Activated CD4-positive, alpha-beta T cell treated with anti-CD3 and anti-CD28 coated beads for 24 hours (primary cell): ENCODE measurements around the gene UST.
"Not testable (repeated sequence)": the region's sequence is repeated elsewhere in the genome, so short reads cannot be mapped to it uniquely, and the experiment has no call there.

ENCODE experiments used
- DNase-seq, 2 donors: peaks; one replicate each; pipeline ENCODE4 v3.0.0-alpha.2; 2020; ENCODE audit warnings: low read depth in 2 of 2

The UST gene

DNA sequence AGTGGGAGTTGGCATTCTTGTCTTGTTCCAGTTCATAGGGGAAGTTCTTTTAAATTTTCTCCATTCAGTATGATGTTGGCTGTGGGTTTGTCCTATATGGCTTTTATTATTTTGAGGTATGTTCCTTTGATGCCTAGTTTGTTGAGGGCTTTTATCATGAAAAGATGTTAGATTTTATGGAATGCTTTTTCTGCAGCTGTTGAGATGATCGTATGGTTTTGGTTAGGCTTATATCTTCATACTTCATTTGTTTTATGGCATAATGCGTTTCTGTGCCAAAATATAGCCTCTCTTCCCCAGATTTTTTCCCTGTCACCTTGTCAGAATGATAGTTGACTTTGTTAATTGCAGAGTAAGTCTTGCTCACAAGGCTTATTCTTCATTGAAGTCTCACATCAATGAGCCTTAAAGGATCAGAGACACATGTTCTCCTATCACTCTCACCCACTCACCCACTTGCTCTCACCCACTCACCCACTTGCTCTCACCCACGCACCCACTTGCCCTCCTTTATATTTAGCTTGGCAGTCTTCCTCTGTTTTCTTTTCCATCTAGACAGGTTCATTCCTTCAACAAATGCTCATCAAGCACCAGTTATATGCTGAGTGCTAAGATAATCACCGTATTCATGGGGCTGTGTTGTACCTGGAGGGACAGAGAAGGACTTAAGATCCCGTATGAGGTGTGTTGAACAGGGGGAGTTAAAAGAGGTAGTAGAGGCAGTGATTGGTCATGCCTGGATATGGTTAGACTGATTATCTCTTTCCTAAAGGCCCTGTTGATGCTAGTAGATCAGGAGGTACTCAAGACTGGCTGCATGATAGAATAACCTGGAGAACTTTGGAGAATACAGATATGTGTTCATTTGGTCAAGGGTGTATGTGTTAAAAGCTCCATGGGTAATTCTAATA lies 19.3 kb downstream of the UST start:
- no peak for DNase-seq

DNA sequence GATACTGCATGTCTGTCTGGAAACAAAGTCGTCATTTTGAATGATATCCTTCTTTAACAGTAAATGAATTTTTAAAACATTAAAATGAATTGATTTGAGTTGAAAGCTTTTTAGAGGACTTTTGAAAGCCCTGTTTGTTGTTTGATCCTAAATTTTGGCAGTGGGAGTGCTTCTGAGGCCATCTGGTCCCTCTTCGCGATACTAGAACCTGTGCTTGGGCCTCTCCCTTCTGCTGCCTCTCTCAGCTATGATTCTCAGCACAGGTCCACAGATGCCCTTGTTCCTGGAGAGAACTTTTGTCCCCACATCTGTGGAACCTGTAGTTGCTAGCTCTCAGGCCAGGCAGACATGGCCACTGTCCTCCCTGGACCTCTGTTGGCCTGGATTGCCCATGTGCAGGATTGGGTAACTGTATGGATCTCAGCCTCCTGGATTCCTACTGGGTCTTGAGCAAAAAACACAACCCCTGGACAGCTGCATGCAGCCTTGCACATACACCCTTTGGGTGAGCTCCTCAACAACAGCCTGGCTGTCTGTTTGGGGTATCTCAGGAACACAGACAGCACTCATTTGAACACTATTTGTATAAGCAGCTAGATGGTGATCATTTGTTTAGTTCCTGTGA lies 21.9 kb downstream of the UST start:
- no peak for DNase-seq

DNA sequence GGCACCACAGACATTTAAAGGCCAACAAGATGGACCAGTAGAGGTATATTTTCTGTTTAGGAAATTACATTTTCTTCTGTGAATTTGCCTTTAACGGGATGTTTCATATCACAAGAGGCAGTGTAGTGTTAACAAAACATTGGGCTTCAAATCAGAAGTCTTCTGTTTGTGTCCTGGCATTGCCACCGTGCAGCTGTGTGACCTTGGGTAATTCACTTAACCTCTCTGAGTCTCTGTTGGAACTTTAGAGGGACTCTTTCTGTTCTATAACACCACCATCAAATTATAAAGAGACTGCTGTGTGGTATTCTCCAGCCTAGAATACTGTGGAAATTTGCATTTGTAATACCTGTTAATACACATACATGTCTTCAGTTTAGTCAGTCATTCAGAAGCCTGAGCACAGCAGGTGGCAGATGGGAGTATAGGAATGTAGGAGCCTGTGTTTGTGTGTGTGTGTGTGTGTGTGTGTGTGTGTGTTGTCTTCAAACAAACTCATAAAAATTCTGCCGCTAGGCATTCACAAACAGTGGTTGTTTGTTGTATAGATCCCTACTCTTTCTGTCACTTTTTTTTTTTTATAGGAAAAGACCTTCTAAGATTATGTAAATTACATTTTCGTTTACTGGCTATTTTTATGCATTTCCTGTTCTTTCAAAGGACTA lies 22.6 kb downstream of the UST start:
- DNase-seq, result no peak

- DNase-seq, result no peak
These were observed 23.8 kb downstream of the UST start for GRCh38 chr6:148770408-148771211.

DNA sequence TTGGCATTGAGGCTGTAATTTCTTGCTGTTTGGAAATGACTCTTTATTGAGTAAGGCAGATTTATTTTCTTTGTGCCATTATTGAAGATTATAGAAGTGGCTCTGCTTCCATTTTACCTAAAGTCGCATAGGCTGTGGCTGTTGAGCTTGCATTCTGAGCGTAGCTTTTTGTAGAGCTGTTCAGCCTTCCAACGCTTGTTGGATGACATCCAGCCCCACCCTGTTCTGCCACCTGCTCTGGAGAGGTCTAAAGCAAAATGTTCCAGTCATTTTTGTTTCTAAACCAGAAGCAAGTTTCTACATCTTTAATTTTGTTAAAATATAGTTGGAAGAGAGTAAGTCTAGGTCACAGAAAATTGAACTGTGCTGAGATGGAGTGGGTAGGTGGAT lies 24.4 kb downstream of the UST start:
- no peak for DNase-seq

GRCh38 chr6:148771896-148772554 lies 25.2 kb downstream of the UST start:
- DNase-seq, result no peak

DNA sequence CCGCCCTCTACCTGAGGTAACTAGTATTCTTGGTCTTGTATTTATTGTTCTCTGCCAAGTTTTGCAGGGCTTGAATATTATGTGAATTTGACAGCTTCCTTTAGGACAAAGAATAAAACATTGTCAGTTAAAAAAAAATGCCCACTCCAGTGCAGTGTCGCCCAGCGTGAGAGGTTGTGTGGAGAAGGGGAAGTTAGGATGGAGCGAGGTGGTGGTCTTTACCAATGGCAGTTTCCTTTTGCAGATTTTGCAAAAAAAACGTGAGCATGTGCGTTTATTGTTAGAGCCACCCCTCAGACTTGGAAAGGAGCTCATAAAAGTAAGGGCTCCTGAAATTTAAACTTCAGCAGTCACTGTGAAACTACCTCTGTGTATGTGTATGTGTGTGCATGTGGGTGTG lies 28.3 kb downstream of the UST start:
- DNase-seq, result no peak

DNA sequence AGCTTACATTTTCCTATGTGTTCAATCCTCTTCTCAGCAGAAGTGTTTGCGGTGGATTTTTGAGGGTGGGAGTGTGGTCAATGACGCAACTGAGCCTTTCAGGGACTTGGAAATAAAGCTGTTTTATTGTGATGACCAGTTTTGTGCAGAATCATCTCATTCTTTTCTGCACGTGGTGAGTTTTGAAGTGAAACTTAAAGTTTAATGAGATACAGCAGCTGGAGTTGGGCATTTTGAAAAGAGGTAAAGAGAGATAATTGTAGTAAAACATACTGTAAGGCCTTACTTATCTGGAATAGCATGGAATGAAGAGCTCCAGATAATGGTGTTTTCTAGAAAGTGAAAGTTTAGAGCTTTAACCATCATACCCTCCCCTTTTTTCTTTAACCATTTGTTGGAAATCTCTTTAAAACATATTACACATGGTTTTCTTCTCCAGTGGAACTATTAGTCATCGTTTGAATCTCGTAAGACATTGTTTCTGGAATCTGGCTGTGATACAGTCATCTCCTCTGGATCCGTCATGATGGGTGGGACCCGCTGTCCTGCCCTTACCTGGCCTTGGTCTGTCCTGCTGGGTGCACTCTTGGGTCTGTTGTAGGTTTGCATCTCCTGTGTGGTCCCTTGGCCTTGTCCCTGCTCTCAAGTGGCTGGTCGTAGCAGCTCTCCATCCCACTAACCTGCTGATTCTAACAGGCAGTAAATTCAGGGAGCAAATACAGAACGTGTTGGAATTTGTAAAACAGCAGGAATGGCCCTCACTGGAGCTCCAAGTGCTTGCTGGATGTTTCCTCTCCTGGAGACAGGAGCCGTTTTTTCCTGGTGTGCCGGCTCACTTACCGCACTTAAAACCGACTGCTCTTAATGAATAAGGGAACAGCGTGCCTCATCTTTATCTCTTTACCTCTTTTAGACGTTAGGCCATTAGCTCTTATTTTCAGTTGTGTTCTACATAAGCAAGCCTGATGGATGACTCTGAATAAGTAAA lies 29.8 kb downstream of the UST start:
- DNase-seq, result no peak

DNA sequence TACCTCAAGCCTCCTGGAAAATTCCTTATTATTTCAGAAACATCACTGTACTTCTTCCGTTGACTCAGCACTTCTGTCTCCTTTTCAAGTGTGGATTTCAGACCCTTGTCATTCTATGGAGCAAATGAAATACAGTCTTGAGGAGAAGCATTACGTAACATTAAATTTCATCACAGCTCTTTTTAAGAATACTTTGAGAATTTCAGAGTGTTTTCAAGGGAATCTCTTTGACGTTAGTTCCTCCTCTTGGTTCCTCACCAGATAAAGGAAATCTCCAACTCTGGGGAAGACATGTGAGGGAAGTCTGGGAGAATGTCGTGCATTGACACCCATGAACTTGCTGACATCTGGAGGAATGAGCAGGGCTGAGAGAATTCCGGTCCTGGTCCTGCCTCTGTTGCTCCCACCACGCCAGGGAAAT lies 32.3 kb downstream of the UST start:
- DNase-seq, result no peak

GRCh38 chr6:148780423-148780822 lies 33.6 kb downstream of the UST start:
- not testable (repeated sequence) for DNase-seq

DNA sequence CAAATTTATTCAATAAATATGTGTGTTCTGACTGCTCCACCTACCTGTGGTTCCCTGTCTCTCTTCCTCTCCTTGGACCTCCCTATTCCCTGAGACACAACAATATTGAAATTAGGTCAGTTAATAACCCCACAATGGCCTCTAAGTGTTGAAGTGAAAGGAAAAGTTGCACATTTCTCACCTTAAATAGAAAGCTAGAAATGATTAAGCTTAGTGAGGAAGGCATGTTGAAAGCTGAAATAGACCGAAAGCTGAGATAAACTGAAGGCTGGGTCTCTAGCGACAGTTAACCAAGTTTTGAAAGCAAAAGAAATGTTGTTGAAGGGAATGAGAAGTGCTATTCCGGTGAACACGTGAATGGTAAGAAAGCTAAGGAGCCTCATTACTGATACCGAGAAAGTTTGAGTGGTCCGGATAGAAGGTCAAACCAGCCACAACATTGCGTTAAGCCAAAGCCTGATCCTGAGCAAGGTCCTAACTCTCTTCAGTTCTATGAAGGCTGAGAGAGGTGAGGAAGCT lies 34.1 kb downstream of the UST start:
- DNase-seq, result no peak

GRCh38 chr6:148789948-148790347 lies 43.1 kb downstream of the UST start:
- DNase-seq, result no peak

DNA sequence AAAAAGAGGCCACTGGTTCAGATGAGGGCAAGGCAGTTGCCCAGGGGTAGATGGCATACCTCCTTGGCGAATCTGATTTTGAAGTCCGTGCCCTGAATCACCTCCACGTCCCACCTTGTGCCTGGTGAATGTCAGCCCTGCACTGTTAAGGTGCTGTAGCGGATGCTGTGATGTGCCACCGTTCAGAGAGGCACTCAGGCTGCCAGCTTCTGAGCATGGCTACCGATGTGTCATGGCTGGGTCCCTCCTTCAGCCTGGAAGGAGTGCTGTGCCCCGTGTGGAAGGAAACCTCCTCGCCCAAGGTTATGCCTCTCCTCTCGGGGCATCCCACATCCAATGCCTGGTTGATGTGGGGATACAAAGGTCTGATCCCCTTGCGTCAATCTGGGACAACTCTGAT lies 43.6 kb downstream of the UST start:
- DNase-seq, result no peak

- DNase-seq, result no peak
These were observed 44.0 kb downstream of the UST start for GRCh38 chr6:148790817-148791216.

- no peak for DNase-seq
These were observed 44.5 kb downstream of the UST start for GRCh38 chr6:148791372-148791771.

- no peak for DNase-seq
These were observed 46.9 kb downstream of the UST start for GRCh38 chr6:148793721-148794120.

DNA sequence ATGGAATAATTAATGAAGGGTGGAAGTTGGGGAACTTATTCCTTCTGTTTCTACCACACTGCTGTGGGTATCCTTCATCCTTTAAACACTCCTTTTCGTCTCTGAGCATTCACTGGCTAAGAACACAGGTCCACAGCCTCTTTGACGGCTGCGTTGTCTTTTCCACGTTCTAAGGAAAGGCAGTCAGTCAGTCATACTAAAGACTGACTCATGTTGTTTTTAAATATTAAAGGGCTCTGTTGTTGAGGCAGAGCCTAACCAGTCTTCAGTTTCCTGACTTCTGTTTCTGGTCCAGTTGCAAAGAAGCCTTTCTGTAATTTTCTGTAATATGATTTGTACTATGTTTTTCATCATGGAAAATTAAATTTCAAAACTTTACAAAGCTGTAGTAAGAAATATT lies 48.0 kb downstream of the UST start:
- no peak for DNase-seq

- DNase-seq, result no peak
These were observed 48.7 kb downstream of the UST start for GRCh38 chr6:148795563-148795962.

- DNase-seq, result no peak
These were observed 52.8 kb downstream of the UST start for GRCh38 chr6:148799647-148800046.

DNA sequence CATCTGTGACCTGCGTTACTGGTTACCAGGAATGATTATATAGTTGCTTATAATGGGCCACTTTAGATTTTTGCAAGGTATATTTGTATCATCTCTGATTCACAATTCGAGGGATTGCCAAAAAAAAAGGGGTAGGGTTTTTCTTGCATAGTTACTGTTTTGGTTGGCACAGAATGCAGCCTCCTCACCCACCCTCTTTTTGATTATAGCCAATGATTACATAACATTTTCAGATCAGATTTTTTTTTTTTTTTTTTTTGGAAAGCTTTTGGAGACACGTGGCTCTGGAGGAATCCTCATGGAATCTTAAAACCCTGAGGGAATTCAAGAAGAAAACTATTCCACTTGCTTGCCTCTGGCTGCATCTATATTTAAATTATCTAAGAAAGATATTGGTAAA lies 53.7 kb downstream of the UST start:
- no peak for DNase-seq
